ENCODE measurements around the gene STPG4.

GRCh38 chr2:47072728-47073191 lies 82.3 kb downstream of the STPG4 start:
- TF ChIP-seq CTCF (IDR thresholded peaks at IDR 0.05) (no peak), POLR2A (IDR thresholded peaks at IDR 0.05) (no peak), EP300 (IDR thresholded peaks at IDR 0.05; ENCODE audit: low read depth) (no peak)

Data from transverse colon (tissue), 3 donors.